ENCODE results near the gene RYK.

RYK gene

GRCh38 chr3:134145183-134145582 lies 105.5 kb downstream of the RYK start:
- Histone ChIP-seq H3K36me3 (ENCODE audit: insufficient read depth, low read length) (no peaks in the 10 kb centered on the region), H3K27ac (no peak overlapping the region), H3K9ac (ENCODE audit: insufficient read length) (no peak overlapping the region), H3K4me3 (no peak overlapping the region), H3K9me3 (ENCODE audit: low read depth, low read length) (no peaks in the 10 kb centered on the region)
- no peak for TF ChIP-seq FOXP2 (optimal IDR thresholded peaks at IDR 0.05; ENCODE audit: control extremely low read depth, extremely low read length, insufficient read depth)
- no peak for TF ChIP-seq POLR2AphosphoS5 (IDR thresholded peaks at IDR 0.05; ENCODE audit: borderline replicate concordance, low read depth, low read length)
- DNase-seq (ENCODE audit: low read depth, low spot score) = no peak

GRCh38 chr3:134144694-134145093 lies 106.0 kb downstream of the RYK start:
- Histone ChIP-seq H3K9me3 (ENCODE audit: low read depth, low read length) (no peaks in the 10 kb centered on the region), H3K4me3 (no peak overlapping the region), H3K36me3 (ENCODE audit: insufficient read depth, low read length) (no peaks in the 10 kb centered on the region), H3K27ac (no peak overlapping the region), H3K9ac (ENCODE audit: insufficient read length) (no peak overlapping the region)
- TF ChIP-seq EZH2 (IDR thresholded peaks at IDR 0.05) (no peak), POLR2AphosphoS5 (IDR thresholded peaks at IDR 0.05; ENCODE audit: borderline replicate concordance, low read depth, low read length) (no peak), FOXP2 (optimal IDR thresholded peaks at IDR 0.05; ENCODE audit: control extremely low read depth, extremely low read length, insufficient read depth) (no peak)
- no peak for DNase-seq (ENCODE audit: low read depth, low spot score)

- no peak overlapping the region for H3K9ac ChIP-seq (ENCODE audit: insufficient read length)
- no peaks in the 10 kb centered on the region for H3K36me3 ChIP-seq (ENCODE audit: insufficient read depth, low read length)
- no peak for TF ChIP-seq FOXP2 (optimal IDR thresholded peaks at IDR 0.05; ENCODE audit: control extremely low read depth, extremely low read length, insufficient read depth)
- H3K4me3 ChIP-seq = no peak overlapping the region
- DNase-seq (ENCODE audit: low read depth, low spot score) = no peak
- no peaks in the 10 kb centered on the region for H3K9me3 ChIP-seq (ENCODE audit: low read depth, low read length)
- no peak overlapping the region for H3K27ac ChIP-seq
Observed at GRCh38 chr3:134143828-134144401, 106.7 kb downstream of the RYK start.

GRCh38 chr3:134136604-134137003 lies 114.1 kb downstream of the RYK start:
- DNase-seq (ENCODE audit: low read depth, low spot score) = no peak
- H3K9me3 ChIP-seq (ENCODE audit: low read depth, low read length) = no peaks in the 10 kb centered on the region
- H3K36me3 ChIP-seq (ENCODE audit: insufficient read depth, low read length) = no peaks in the 10 kb centered on the region
- no peak overlapping the region for H3K9ac ChIP-seq (ENCODE audit: insufficient read length)
- H3K4me3 ChIP-seq = no peak overlapping the region
- H3K27ac ChIP-seq = no peak overlapping the region
- TF ChIP-seq FOXP2 (optimal IDR thresholded peaks at IDR 0.05; ENCODE audit: control extremely low read depth, extremely low read length, insufficient read depth) = no peak
- TF ChIP-seq EZH2 (IDR thresholded peaks at IDR 0.05) = no peak
- TF ChIP-seq POLR2AphosphoS5 (IDR thresholded peaks at IDR 0.05; ENCODE audit: borderline replicate concordance, low read depth, low read length) = no peak

- H3K27ac ChIP-seq = no peak overlapping the region
- TF ChIP-seq FOXP2 (optimal IDR thresholded peaks at IDR 0.05; ENCODE audit: control extremely low read depth, extremely low read length, insufficient read depth) (no peak), EZH2 (IDR thresholded peaks at IDR 0.05) (no peak), POLR2AphosphoS5 (IDR thresholded peaks at IDR 0.05; ENCODE audit: borderline replicate concordance, low read depth, low read length) (no peak)
- H3K4me3 ChIP-seq = no peak overlapping the region
- no peaks in the 10 kb centered on the region for H3K36me3 ChIP-seq (ENCODE audit: insufficient read depth, low read length)
- no peak for DNase-seq (ENCODE audit: low read depth, low spot score)
- H3K9me3 ChIP-seq (ENCODE audit: low read depth, low read length) = no peaks in the 10 kb centered on the region
- H3K9ac ChIP-seq (ENCODE audit: insufficient read length) = no peak overlapping the region
Observed at GRCh38 chr3:134134698-134135415, 115.8 kb downstream of the RYK start.

- Histone ChIP-seq H3K36me3 (ENCODE audit: insufficient read depth, low read length) (no peaks in the 10 kb centered on the region), H3K9ac (ENCODE audit: insufficient read length) (no peak overlapping the region), H3K4me3 (no peak overlapping the region), H3K9me3 (ENCODE audit: low read depth, low read length) (no peaks in the 10 kb centered on the region), H3K27ac (no peak overlapping the region)
- DNase-seq (ENCODE audit: low read depth, low spot score) = no peak
- no peak for TF ChIP-seq EZH2 (IDR thresholded peaks at IDR 0.05)
- no peak for TF ChIP-seq POLR2AphosphoS5 (IDR thresholded peaks at IDR 0.05; ENCODE audit: borderline replicate concordance, low read depth, low read length)
- TF ChIP-seq FOXP2 (optimal IDR thresholded peaks at IDR 0.05; ENCODE audit: control extremely low read depth, extremely low read length, insufficient read depth) = no peak
Observed at GRCh38 chr3:134134240-134134639, 116.4 kb downstream of the RYK start.

- TF ChIP-seq POLR2AphosphoS5 (IDR thresholded peaks at IDR 0.05; ENCODE audit: borderline replicate concordance, low read depth, low read length) (no peak), EZH2 (IDR thresholded peaks at IDR 0.05) (no peak), FOXP2 (optimal IDR thresholded peaks at IDR 0.05; ENCODE audit: control extremely low read depth, extremely low read length, insufficient read depth) (no peak)
- H3K4me3 ChIP-seq = no peak overlapping the region
- H3K9me3 ChIP-seq (ENCODE audit: low read depth, low read length) = no peaks in the 10 kb centered on the region
- no peak overlapping the region for H3K9ac ChIP-seq (ENCODE audit: insufficient read length)
- no peak for DNase-seq (ENCODE audit: low read depth, low spot score)
- H3K36me3 ChIP-seq (ENCODE audit: insufficient read depth, low read length) = no peaks in the 10 kb centered on the region; the same call in 1 of the 2 replicates
- no peak overlapping the region for H3K27ac ChIP-seq
Observed at GRCh38 chr3:134132961-134133360, 117.7 kb downstream of the RYK start.

GRCh38 chr3:134126153-134126552 lies 124.5 kb downstream of the RYK start:
- Histone ChIP-seq H3K9ac (ENCODE audit: insufficient read length) (no peak overlapping the region), H3K4me3 (no peak overlapping the region), H3K27ac (no peak overlapping the region), H3K36me3 (ENCODE audit: insufficient read depth, low read length) (no peaks in the 10 kb centered on the region; the same call in 1 of the 2 replicates), H3K9me3 (ENCODE audit: low read depth, low read length) (peaks cover 7% of the 10 kb centered on the region; the same call in 1 of the 2 replicates)
- TF ChIP-seq POLR2AphosphoS5 (IDR thresholded peaks at IDR 0.05; ENCODE audit: borderline replicate concordance, low read depth, low read length) (no peak), FOXP2 (optimal IDR thresholded peaks at IDR 0.05; ENCODE audit: control extremely low read depth, extremely low read length, insufficient read depth) (no peak), EZH2 (IDR thresholded peaks at IDR 0.05) (no peak)
- no peak for DNase-seq (ENCODE audit: low read depth, low spot score)

Measured in SK-N-MC (cell line).